Ectodermal cell (in vitro differentiated cells): ENCODE measurements around the gene NEK3. TPM values are rescaled to one million over a fixed set of nuclear protein-coding genes. Genes with fewer than 3 reads are reported as not detected.
A peak's percentile ranks its signal among the peaks of the same experiment; 100 is the strongest.
"Not testable (repeated sequence)": the region's sequence is repeated elsewhere in the genome, so short reads cannot be mapped to it uniquely, and the experiment has no call there.

ENCODE experiments used
- H3K27ac ChIP-seq: 2 replicates; pipeline ENCODE4 v1.7.0; 2013; ENCODE audit warnings: mild to moderate bottlenecking, low read depth, low read length; ENCODE audit not compliant: insufficient read depth, poor library complexity, severe bottlenecking
- H3K27me3 ChIP-seq: 2 replicates; pipeline ENCODE4 v1.7.0; 2013; ENCODE audit warnings: mild to moderate bottlenecking, low read length; ENCODE audit not compliant: insufficient read depth, control insufficient read depth, poor library complexity, severe bottlenecking
- H3K36me3 ChIP-seq: one replicate; pipeline ENCODE4 v1.7.0; 2013; ENCODE audit warnings: low read length; ENCODE audit not compliant: control insufficient read depth, insufficient read depth
- H3K4me1 ChIP-seq: one replicate; pipeline ENCODE4 v1.7.0; 2013; ENCODE audit warnings: low read length; ENCODE audit not compliant: control insufficient read depth, insufficient read depth
- H3K4me3 ChIP-seq: 2 replicates; pipeline ENCODE4 v1.7.0; 2013; ENCODE audit warnings: low read depth, low read length, control low read depth; ENCODE audit not compliant: insufficient read depth
- H3K9me3 ChIP-seq: 2 replicates; pipeline ENCODE4 v1.7.0; 2013; ENCODE audit warnings: mild to moderate bottlenecking, low read length, moderate library complexity; ENCODE audit not compliant: control insufficient read depth
- WGBS, 2 experiments: methylation state at CpG; one replicate each; pipeline ENCODE4 v1.1.7; 2013; ENCODE audit warnings: missing lambda C conversion rate in 2 of 2; 5-methylcytosine and 5-hydroxymethylcytosine counted together
- polyA plus RNA-seq, 4 experiments: library from polyadenylated mRNA; stranded (reverse); fragments of 50-300 nt; gene quantifications; one replicate each; pipeline ENCODE4 v1.2.3, GENCODE V29; 2013

NEK3 gene, protein sequence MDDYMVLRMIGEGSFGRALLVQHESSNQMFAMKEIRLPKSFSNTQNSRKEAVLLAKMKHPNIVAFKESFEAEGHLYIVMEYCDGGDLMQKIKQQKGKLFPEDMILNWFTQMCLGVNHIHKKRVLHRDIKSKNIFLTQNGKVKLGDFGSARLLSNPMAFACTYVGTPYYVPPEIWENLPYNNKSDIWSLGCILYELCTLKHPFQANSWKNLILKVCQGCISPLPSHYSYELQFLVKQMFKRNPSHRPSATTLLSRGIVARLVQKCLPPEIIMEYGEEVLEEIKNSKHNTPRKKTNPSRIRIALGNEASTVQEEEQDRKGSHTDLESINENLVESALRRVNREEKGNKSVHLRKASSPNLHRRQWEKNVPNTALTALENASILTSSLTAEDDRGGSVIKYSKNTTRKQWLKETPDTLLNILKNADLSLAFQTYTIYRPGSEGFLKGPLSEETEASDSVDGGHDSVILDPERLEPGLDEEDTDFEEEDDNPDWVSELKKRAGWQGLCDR
- 43.2 TPM for polyA plus RNA-seq (2013, experiment 1 of 4)
- polyA plus RNA-seq (2013, experiment 2 of 4): 38.1 TPM
- polyA plus RNA-seq (2013, experiment 3 of 4): 32.7 TPM
- 38.5 TPM for polyA plus RNA-seq (2013, experiment 4 of 4)

DNA sequence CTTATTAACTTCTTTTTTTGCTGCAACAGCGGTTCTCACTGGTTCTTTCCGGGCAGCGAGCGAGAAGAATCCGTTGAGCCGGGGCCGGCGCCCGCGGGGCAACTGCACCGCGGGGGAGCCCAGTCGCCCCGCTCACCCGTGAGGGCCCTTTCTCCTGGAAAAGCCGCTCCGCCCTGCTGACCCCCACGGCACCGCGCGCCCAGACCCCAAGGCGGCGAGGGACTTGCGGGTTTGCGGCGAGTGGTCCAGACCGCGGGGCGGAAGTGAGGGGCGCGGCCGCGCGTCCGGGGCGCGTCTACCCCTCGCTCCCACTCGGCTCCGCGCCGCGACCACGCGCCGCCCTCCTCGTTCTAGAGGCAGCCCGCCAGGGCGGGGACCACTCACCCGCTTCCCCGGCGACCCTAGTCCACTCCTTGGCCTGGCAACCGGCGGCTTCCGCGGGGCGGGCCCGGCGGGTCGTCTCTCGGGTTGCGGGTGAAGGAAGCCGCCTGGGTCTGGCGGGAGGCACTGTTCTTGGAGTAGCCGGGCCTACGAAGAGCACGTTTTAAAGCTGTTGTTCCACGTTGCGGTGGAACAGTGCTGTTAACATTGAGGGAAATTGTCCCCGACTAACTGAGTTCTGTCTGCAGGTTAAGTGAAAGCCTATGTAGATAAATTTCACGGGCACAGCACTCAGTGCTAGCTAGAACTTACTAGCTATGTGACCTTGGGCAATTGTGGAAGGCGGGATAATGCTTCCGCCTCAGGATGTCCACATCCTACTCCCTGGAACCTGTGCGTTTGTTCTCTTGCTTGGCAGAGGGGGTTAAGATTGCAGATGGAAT, at the start of gene NEK3:
Gene NEK3, minus strand, starts transcription at position 439 of the 824 bp plus-strand sequence. CDS start 3,406 bp downstream, outside the sequence.
- 6% methylated on average over 74 of the region's 74 CpGs for WGBS, 2 experiments
- Histone ChIP-seq H3K9me3 (no peaks in the 10 kb centered on the region), H3K27me3 (peaks cover 5% of the 10 kb centered on the region), H3K4me3 (peak within 1 kb of the TSS; percentile 73), H3K4me1 (peaks cover 18% of the 10 kb centered on the region), H3K36me3 (no peaks in the 10 kb centered on the region), H3K27ac (peak within 1 kb of the TSS; percentile 2)

DNA sequence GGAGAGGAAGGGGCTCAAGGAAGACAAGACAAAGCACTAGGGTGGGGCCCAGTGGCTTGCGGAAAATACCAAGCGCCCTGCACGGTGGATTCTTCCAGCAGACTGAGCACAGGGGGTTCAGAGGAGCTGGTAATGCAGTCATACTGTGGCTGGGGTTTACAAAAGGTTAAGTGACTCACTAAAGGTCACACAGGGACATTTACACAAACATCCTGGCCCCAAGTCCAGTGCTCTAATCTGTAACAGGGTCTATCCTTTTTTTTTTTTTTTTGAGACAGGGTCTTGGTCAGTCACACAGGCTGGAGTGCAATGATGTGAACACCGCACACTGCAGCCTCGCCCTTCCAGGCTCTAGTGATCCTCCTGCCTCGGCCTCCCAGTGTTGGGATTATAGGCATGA, 49.0 kb upstream of the NEK3 start:
- not testable (repeated sequence) for H3K4me1 ChIP-seq, H3K27ac ChIP-seq, H3K36me3 ChIP-seq, H3K27me3 ChIP-seq, H3K9me3 ChIP-seq, H3K4me3 ChIP-seq
- 93 to 99% methylated on average over 4 to 6 of the region's 6 CpGs for WGBS, 2 experiments

DNA sequence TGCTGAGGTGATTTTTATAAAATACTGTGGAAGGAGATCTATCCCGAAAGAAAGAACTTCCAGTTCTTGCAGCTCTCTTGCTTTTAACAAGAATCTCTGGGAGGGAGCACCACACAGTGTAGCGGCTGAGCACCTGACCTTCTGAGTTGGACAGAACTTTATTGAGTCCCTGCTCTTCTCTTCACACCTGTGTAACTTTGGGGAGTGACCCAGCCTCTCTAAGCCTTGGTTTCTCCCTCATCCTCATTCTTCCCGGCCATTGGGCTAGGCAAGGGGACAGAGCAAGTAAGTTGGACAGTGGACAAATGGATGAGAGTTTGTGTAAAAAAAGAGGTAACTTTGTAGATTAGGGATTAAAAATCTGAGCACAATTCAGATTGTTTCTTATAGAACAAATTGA, 48.5 kb upstream of the NEK3 start:
- H3K4me1 ChIP-seq, H3K36me3 ChIP-seq: not testable (repeated sequence)
- 89 to 91% methylated on average over 2 of the region's 3 CpGs for WGBS, 2 experiments

DNA sequence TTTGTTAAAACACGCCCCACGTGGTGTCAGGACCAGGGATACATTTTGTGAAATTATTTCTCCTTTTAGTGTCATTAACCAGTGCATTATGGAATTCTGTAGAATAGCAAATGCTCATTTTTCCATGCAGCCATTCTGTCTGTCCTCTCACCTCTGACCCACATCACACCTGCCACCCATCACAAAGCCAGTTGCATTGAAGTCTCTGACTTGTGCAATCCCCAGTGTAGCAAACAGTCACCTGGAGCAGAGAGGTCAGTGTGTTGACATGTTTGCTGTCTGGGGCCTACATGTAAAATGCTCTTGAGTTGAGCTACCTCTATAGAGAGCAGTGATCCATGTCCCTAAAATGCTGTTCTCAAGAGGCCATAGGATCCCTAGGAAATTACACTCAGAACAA, 47.9 kb upstream of the NEK3 start:
- WGBS, 2 experiments: no CpG with 5 or more reads among the region's 2 CpGs
- not testable (repeated sequence) for H3K4me1 ChIP-seq, H3K4me3 ChIP-seq, H3K27me3 ChIP-seq, H3K9me3 ChIP-seq, H3K36me3 ChIP-seq, H3K27ac ChIP-seq

More for the DNA sequence above, 48.5 kb upstream of the NEK3 start:
- not testable (repeated sequence) for H3K9me3 ChIP-seq, H3K4me3 ChIP-seq, H3K27me3 ChIP-seq, H3K27ac ChIP-seq

DNA sequence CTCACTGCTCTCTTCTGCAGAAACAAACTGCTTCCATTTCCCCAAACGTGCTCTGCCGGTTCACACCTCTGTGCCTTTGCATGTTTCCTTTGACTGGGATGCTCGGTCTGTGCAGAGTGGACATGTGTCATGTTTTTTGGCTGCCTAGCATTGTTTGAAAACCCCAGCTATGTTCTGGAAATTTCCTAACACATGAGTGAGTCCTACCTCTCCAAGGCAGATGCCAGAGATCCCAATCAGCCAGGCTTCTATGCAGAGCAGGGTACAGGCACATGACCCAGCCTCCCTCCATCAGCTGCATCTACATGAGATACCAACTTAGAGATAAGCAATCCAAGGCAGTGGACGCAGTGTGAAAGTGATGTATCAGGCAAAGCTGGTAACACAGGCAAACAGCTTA, 45.1 kb upstream of the NEK3 start:
- not testable (repeated sequence) for H3K4me1 ChIP-seq, H3K9me3 ChIP-seq, H3K27me3 ChIP-seq, H3K36me3 ChIP-seq, H3K27ac ChIP-seq, H3K4me3 ChIP-seq
- WGBS, 2 experiments: 89 to 91% methylated on average over 4 of the region's 4 CpGs

DNA sequence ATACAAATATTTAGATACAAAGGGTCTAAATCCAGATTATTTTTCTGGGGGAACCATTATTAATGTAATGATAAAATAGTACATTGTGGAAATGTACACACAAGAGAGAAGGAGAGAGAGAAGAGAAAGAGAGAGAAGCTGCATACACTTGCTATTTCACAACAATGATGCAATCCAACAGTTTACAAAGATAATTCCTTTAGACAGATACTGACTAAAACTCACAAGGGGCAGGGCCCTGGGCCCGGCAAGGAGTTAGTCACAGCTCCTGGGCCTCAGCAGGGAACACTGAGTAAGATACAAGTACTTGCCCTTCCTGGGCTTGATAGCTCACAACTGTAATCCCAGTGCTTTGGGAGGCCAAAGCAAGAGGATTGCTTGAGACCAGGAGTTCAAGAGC, 44.5 kb upstream of the NEK3 start:
- not testable (repeated sequence) for H3K4me1 ChIP-seq, H3K27me3 ChIP-seq, H3K36me3 ChIP-seq, H3K4me3 ChIP-seq, H3K9me3 ChIP-seq, H3K27ac ChIP-seq
- WGBS, 2 experiments: 83 to 87% methylated on average over 1 of the region's 1 CpG

DNA sequence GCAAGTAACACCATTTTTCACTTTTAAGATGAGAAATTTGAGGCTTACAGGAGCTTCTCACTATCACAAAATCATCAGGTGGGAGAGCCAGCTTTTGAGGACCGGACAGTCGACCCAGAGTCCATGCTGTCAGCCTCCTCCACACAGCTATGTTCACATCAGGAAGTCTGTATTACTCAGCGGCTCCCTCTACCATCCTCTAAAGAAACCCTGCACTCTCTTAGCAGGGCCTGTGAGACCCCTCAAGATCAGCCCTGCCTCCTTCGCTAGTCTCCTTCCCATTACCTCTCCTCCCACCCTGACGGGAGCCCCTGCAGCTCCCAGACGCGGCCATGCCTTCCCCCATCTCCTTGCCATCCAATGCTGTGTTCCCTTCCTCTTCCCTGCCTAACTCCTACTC, 43.1 kb upstream of the NEK3 start:
- not testable (repeated sequence) for H3K36me3 ChIP-seq, H3K27ac ChIP-seq, H3K9me3 ChIP-seq, H3K27me3 ChIP-seq, H3K4me1 ChIP-seq, H3K4me3 ChIP-seq
- WGBS, 2 experiments: 60 to 71% methylated on average over 7 of the region's 7 CpGs

DNA sequence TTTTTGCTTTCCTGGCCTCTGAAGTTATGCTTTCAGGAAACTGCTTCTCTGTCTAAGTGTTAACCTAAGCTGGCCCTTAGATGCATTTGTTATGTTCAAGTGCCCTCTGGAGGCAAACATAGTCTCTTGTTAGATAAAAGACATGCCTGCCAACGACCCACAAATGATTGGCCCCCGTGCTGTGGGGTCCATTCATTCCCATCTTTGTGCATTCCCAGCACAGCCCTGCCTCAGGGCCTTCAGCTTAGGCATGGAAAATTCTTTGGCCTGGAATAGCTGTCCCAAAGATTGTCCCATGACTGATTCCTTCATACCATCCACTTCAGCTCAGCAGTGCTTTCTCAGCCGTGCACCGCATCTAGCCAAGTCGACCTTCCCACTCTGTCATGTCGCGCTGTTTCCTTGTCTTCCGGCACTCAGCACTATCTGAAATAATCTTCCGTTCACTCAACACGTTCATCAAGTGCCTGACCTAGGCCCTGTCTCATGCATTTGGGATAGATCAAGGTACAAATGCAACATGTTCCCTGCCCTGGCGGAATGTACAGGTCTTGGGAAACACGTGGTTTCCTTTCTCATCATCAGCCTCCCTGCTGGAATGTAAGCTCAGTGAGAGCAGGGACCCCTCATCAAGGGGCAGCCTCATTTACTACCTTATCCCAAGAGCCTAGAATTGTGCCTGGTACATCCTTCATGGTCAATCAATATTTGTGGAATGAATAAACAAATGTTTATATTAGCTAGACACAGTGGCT, 42.2 kb upstream of the NEK3 start:
- H3K9me3 ChIP-seq, H3K27ac ChIP-seq, H3K27me3 ChIP-seq, H3K36me3 ChIP-seq, H3K4me1 ChIP-seq, H3K4me3 ChIP-seq: not testable (repeated sequence)
- 77 to 79% methylated on average over 12 of the region's 12 CpGs for WGBS, 2 experiments

DNA sequence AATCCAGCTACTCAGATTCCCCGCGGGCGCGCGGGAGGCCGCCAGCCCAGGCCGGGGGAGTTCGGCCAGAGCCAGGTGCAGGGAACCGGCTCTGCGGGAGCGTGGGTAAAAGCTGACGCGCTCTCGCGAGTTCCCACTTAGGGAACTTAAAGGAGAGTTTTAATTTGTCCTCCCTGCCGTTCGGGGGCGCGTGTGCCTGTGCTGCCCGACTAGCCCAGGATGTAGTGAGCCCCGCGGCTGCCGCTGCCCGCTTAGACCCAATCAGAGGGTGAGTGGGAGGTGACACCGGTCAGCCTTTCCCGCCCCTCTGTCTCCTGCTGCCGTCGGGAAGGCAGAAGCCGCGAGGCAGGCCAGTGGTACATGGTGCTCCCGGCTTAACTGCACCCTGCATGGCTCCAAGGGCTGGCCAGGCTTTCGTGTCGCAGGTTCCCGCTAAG, 36.0 kb upstream of the NEK3 start:
- Histone ChIP-seq H3K27ac (no peak overlapping the region), H3K4me3 (no peak overlapping the region), H3K4me1 (peaks cover 4% of the 10 kb centered on the region), H3K9me3 (no peaks in the 10 kb centered on the region), H3K27me3 (no peaks in the 10 kb centered on the region), H3K36me3 (no peaks in the 10 kb centered on the region)
- WGBS, 2 experiments: 95 to 97% methylated on average over 34 of the region's 34 CpGs
